SH-SY5Y (cell line): ENCODE data around the gene FNDC10.

Source experiments
- GATA2 ChIP-seq: IDR thresholded peaks from 2 replicates; pipeline ENCODE4 v1.6.1; 2011; ENCODE audit warnings: mild to moderate bottlenecking, low read depth, low read length
- GATA3 ChIP-seq: IDR thresholded peaks from 2 replicates; pipeline ENCODE4 v1.6.1; 2011; ENCODE audit warnings: low read depth, mild to moderate bottlenecking, low read length, moderate library complexity

- TF ChIP-seq GATA2 (no peak), GATA3 (no peak)
Measured at GRCh38 chr1:1600861-1601563, 1.1 kb upstream of the FNDC10 start.
